Measurements from ENCODE around the gene C12orf43.

DNA sequence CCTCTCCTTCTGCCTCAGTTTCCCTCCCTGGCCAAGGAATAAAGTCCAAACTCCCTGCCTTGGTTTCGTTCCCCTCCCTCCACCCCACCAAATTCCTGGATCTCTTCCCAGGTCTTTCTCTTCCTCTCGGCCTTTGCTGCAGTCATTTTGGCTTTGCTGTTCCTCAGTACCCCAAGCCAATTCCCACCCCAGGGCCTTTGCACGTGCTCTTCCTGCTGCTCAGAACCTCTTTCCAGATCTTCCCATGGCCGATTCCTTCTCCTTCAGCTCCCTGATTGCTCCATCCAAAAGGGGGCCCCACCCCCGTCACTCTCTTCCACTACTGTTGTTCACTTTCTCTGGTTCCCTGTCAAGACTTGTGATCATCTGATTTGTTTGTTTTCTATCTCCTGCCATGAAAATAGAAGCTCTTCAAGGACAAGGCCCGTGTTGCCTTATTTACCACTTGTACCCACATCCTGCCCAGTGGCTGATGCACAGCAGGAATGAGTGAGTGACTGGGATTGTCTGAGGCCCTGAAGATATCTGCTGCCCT, 34.8 kb downstream of the C12orf43 start:
- TF ChIP-seq, protein P1, sequence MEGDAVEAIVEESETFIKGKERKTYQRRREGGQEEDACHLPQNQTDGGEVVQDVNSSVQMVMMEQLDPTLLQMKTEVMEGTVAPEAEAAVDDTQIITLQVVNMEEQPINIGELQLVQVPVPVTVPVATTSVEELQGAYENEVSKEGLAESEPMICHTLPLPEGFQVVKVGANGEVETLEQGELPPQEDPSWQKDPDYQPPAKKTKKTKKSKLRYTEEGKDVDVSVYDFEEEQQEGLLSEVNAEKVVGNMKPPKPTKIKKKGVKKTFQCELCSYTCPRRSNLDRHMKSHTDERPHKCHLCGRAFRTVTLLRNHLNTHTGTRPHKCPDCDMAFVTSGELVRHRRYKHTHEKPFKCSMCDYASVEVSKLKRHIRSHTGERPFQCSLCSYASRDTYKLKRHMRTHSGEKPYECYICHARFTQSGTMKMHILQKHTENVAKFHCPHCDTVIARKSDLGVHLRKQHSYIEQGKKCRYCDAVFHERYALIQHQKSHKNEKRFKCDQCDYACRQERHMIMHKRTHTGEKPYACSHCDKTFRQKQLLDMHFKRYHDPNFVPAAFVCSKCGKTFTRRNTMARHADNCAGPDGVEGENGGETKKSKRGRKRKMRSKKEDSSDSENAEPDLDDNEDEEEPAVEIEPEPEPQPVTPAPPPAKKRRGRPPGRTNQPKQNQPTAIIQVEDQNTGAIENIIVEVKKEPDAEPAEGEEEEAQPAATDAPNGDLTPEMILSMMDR (optimal IDR thresholded peaks at IDR 0.05 in 1 of 3, IDR thresholded peaks at IDR 0.05 in 1 of 3, conservative IDR thresholded peaks at IDR 0.05 in 1 of 3; ENCODE audit: extremely low read depth in 1 of 3, insufficient read depth in 2 of 3, low read length in 3 of 3), result no peak
- no peak for TF ChIP-seq EZH2 (IDR thresholded peaks at IDR 0.05; ENCODE audit: low read length)
